H1 (cell line): ENCODE results near the gene TUT7. TPM values are rescaled to one million over a fixed set of nuclear protein-coding genes. Genes with fewer than 3 reads are reported as not detected.

Source experiments
- CTCF ChIA-PET: fragments of 300-600 bp; sonication (Branson Sonifier 250); formaldehyde crosslinking; loops from one replicate; lab custom pipeline; 2021; ENCODE audit not compliant: partially characterized antibody; lab: Charles Lee
- POLR2A ChIA-PET: fragments of 300-600 bp; sonication (Branson Sonifier 250); formaldehyde crosslinking; loops from one replicate; lab custom pipeline; 2021; ENCODE audit warnings: inconsistent platforms; ENCODE audit not compliant: partially characterized antibody; lab: Charles Lee
- DNase-seq, 2 experiments: peaks; one replicate each; pipeline versions ENCODE4 v3.0.0 to v3.0.0-alpha.2; 2010 to 2022; ENCODE audit warnings: low spot score in 2 of 2, low read depth in 1 of 2, mixed read lengths in 1 of 2
- FAIRE-seq: peaks from 2 replicates; lab custom pipeline; 2011; peaks lifted over from hg19 to GRCh38; lab: Jason Lieb, UNC
- H2AFZ ChIP-seq: 2 replicates; pipeline ENCODE4 v1.8.1; 2012; ENCODE audit warnings: low read length, inconsistent platforms
- H2AK5ac ChIP-seq: 2 replicates; pipeline ENCODE4 v1.6.1; 2013; ENCODE audit warnings: low read depth, low read length
- H2BK120ac ChIP-seq: replicated peaks from 2 replicates; pipeline ENCODE3; 2013; ENCODE audit warnings: low read depth, low read length, inconsistent platforms
- H2BK12ac ChIP-seq: 2 replicates; pipeline ENCODE4 v1.6.1; 2013; ENCODE audit warnings: low read depth, low read length
- H2BK15ac ChIP-seq: 2 replicates; pipeline ENCODE4 v1.6.1; 2013; ENCODE audit warnings: low read length
- H2BK20ac ChIP-seq: 2 replicates; pipeline ENCODE4 v1.6.1; 2013; ENCODE audit warnings: low read length
- H2BK5ac ChIP-seq: 2 replicates; pipeline ENCODE4 v1.6.1; 2013; ENCODE audit warnings: low read depth, low read length
- H3K14ac ChIP-seq: 2 replicates; pipeline ENCODE4 v1.6.1; 2013; ENCODE audit warnings: inconsistent platforms; ENCODE audit not compliant: insufficient read length
- H3K18ac ChIP-seq: 2 replicates; pipeline ENCODE4 v1.6.1; 2013; ENCODE audit warnings: low read length; ENCODE audit errors: extremely low read depth
- H3K23ac ChIP-seq: 2 replicates; pipeline ENCODE4 v1.6.1; 2013; ENCODE audit warnings: inconsistent platforms; ENCODE audit not compliant: insufficient read length
- H3K23me2 ChIP-seq: 2 replicates; pipeline ENCODE4 v1.6.1; 2013; ENCODE audit warnings: low read depth, low read length
- H3K27ac ChIP-seq: 2 replicates; pipeline ENCODE4 v1.6.1; 2011; ENCODE audit warnings: low read depth, low read length, inconsistent platforms
- H3K27me3 ChIP-seq, 4 experiments: replicated peaks in 1 of 4; 1 replicate in 1 of 4; 2 replicates in 3 of 4; pipeline versions ENCODE4 v1.6.1 to v1.8.1; 2011 to 2013; ENCODE audit warnings: low read length in 3 of 4, mild to moderate bottlenecking in 3 of 4, inconsistent platforms in 2 of 4, mixed read lengths in 2 of 4, moderate library complexity in 1 of 4; ENCODE audit not compliant: control insufficient read depth in 3 of 4, insufficient read depth in 3 of 4; ENCODE audit errors: extremely low read depth in 1 of 4
- H3K36me3 ChIP-seq, 4 experiments: 2 replicates each; pipeline versions ENCODE4 v1.6.1 to v1.8.1; 2011 to 2013; ENCODE audit warnings: mild to moderate bottlenecking in 4 of 4, low read length in 3 of 4, moderate library complexity in 2 of 4, control low read depth in 1 of 4, inconsistent platforms in 1 of 4; ENCODE audit not compliant: insufficient read depth in 4 of 4, control insufficient read depth in 2 of 4
- H3K4ac ChIP-seq: replicated peaks from 2 replicates; pipeline ENCODE3; 2013; ENCODE audit warnings: low read length, low read depth, mixed read lengths, inconsistent platforms; ENCODE audit not compliant: insufficient read length
- H3K4me1 ChIP-seq, 4 experiments: replicated peaks in 1 of 4; 1 replicate in 1 of 4; 2 replicates in 3 of 4; pipeline versions ENCODE4 v1.6.1 to v1.8.1; 2011 to 2013; ENCODE audit warnings: low read length in 3 of 4, inconsistent platforms in 2 of 4, mixed read lengths in 1 of 4; ENCODE audit not compliant: insufficient read depth in 4 of 4, control insufficient read depth in 3 of 4
- H3K4me2 ChIP-seq, 2 experiments: 2 replicates each; pipeline versions ENCODE4 v1.6.1 to v1.8.1; 2011 to 2013; ENCODE audit warnings: low read depth in 2 of 2, low read length in 2 of 2, control low read depth in 1 of 2, inconsistent platforms in 1 of 2, mild to moderate bottlenecking in 1 of 2; ENCODE audit not compliant: insufficient read depth in 1 of 2
- H3K4me3 ChIP-seq, 4 experiments: fragments of 200-600, 300-600 bp in 1 of 4; sonication (generic), shearing (Covaris generic), sonication (Bioruptor Twin) in 1 of 4; 2 replicates each; pipeline versions ENCODE4 v1.5.1 to v1.8.1; 2011 to 2016; ENCODE audit warnings: low read length in 4 of 4, low read depth in 3 of 4, control low read depth in 2 of 4, inconsistent platforms in 2 of 4, mild to moderate bottlenecking in 2 of 4, mixed read lengths in 1 of 4, moderate library complexity in 1 of 4; ENCODE audit not compliant: insufficient read depth in 2 of 4; ENCODE audit errors: extremely low read depth in 1 of 4
- H3K56ac ChIP-seq: replicated peaks from 2 replicates; pipeline ENCODE3; 2013; ENCODE audit warnings: low read depth, mild to moderate bottlenecking, mixed read lengths, low read length, inconsistent platforms; ENCODE audit not compliant: insufficient read length
- H3K79me1 ChIP-seq: 2 replicates; pipeline ENCODE4 v1.6.1; 2013; ENCODE audit warnings: low read depth, low read length, control low read depth
- H3K79me2 ChIP-seq, 2 experiments: 2 replicates each; pipeline versions ENCODE4 v1.6.1 to v1.8.1; 2012 to 2013; ENCODE audit warnings: low read length in 2 of 2, mild to moderate bottlenecking in 2 of 2, inconsistent platforms in 1 of 2; ENCODE audit not compliant: insufficient read depth in 2 of 2, control insufficient read depth in 1 of 2
- H3K9ac ChIP-seq, 4 experiments: replicated peaks in 1 of 4; 1 replicate in 1 of 4; 2 replicates in 3 of 4; pipeline versions ENCODE4 v1.6.1 to v1.8.1; 2011 to 2013; ENCODE audit warnings: low read depth in 3 of 4, low read length in 3 of 4, control low read depth in 2 of 4, mild to moderate bottlenecking in 2 of 4, moderate library complexity in 2 of 4, inconsistent platforms in 1 of 4; ENCODE audit errors: extremely low read depth in 1 of 4
- H3K9me3 ChIP-seq, 2 experiments: 2 replicates each; pipeline versions ENCODE4 v1.6.1 to v1.8.1; 2012 to 2013; ENCODE audit warnings: mild to moderate bottlenecking in 2 of 2, moderate library complexity in 2 of 2, control low read depth in 1 of 2, inconsistent platforms in 1 of 2, low read depth in 1 of 2, low read length in 1 of 2, mixed read lengths in 1 of 2; ENCODE audit not compliant: insufficient read depth in 2 of 2
- H4K20me1 ChIP-seq, 2 experiments: replicated peaks in 1 of 2; 2 replicates each; pipeline versions ENCODE3 to v1.8.1; 2011 to 2013; ENCODE audit warnings: inconsistent platforms in 2 of 2, low read length in 2 of 2, mild to moderate bottlenecking in 1 of 2; ENCODE audit not compliant: insufficient read depth in 2 of 2, control insufficient read depth in 1 of 2
- H4K5ac ChIP-seq: 2 replicates; pipeline ENCODE4 v1.6.1; 2013; ENCODE audit warnings: low read length, low read depth, mixed read lengths, inconsistent platforms; ENCODE audit not compliant: insufficient read length
- H4K8ac ChIP-seq: 2 replicates; pipeline ENCODE4 v1.8.0; 2013; ENCODE audit warnings: mild to moderate bottlenecking, moderate library complexity, low read length, inconsistent platforms; ENCODE audit not compliant: insufficient read depth; ENCODE audit errors: extremely low read depth
- H4K91ac ChIP-seq: replicated peaks from 2 replicates; pipeline ENCODE3; 2013; ENCODE audit warnings: low read length, mixed read lengths, inconsistent platforms; ENCODE audit not compliant: insufficient read length
- CREB1 ChIP-seq: IDR thresholded peaks from 2 replicates; pipeline ENCODE4 v1.6.1; 2012; ENCODE audit warnings: inconsistent platforms
- KDM4A ChIP-seq: IDR thresholded peaks from one replicate; pipeline ENCODE4 v1.7.1; 2012; ENCODE audit warnings: low read depth, mild to moderate bottlenecking, moderate library complexity, low read length, inconsistent platforms; ENCODE audit not compliant: severe bottlenecking
- NRF1 ChIP-seq: IDR thresholded peaks from 2 replicates; pipeline ENCODE4 v1.6.1; 2011; ENCODE audit warnings: mild to moderate bottlenecking, low read depth, low read length, improper control_type of control experiment
- RXRA ChIP-seq: IDR thresholded peaks from 2 replicates; pipeline ENCODE4 v1.6.1; 2011; ENCODE audit warnings: low read depth, mild to moderate bottlenecking, low read length, moderate library complexity; ENCODE audit not compliant: insufficient read depth
- SP4 ChIP-seq: IDR thresholded peaks from 2 replicates; pipeline ENCODE4 v1.6.1; 2012; ENCODE audit warnings: low read length, inconsistent platforms
- TBP ChIP-seq: IDR thresholded peaks from 2 replicates; pipeline ENCODE4 v1.6.1; 2011; ENCODE audit warnings: low read depth, low read length, improper control_type of control experiment
- WGBS, 2 experiments: shearing (Covaris generic) in 1 of 2; methylation state at CpG; one replicate each; pipeline versions ENCODE4 v1.1.6 to v1.1.7; 2013 to 2015; ENCODE audit warnings: low lambda C conversion rate in 2 of 2, mixed read lengths in 2 of 2, inconsistent platforms in 1 of 2, low coverage in 1 of 2, missing lambda C conversion rate in 1 of 2; ENCODE audit not compliant: insufficient replicate concordance in 2 of 2, insufficient coverage in 1 of 2, insufficient read length in 1 of 2; ENCODE audit errors: extremely low coverage in 1 of 2, missing lambda C conversion rate in 1 of 2; 5-methylcytosine and 5-hydroxymethylcytosine counted together
- polyA plus RNA-seq, 7 experiments: library from polyadenylated mRNA; depleted of rRNA in 3 of 7; stranded (reverse) in 5 of 7; unstranded in 2 of 7; fragments of >200 nt in 5 of 7; fragments of 200-250 nt in 2 of 7; gene quantifications; 1 replicate in 5 of 7; 2 replicates in 1 of 7; 4 replicates in 1 of 7; pipeline versions ENCODE4 v1.2.1 to v1.2.3, GENCODE V29; 2011 to 2013; ENCODE audit warnings: missing spikeins in 2 of 7, mixed read lengths in 2 of 7
- total RNA-seq: library from RNA; stranded (reverse); fragmentation: NEBNext Ultra II Directional; extraction: Animal tissue kit (Norgen Biotek cat#: 25700); gene quantifications from 2 replicates; pipeline ENCODE4 v1.2.1, GENCODE V29; 2021

The TUT7 gene
- total and polyA plus RNA-seq, 2 of the 8 experiments (the other 6 are each of a cell fraction or from before 2014, with no cell fraction given), result 4.8 to 19.3 TPM

GRCh38 chr9:86333651-86334050 is 20.6 kb downstream of the TUT7 start:
- Histone ChIP-seq H2BK120ac (no peak overlapping the region), H2BK15ac (no peak overlapping the region), H4K20me1 (peaks cover 0 to 2% of the 10 kb centered on the region in 2 experiments), H3K23ac (no peak overlapping the region), H2AFZ (no peak overlapping the region), H3K23me2 (no peaks in the 10 kb centered on the region), H3K56ac (no peak overlapping the region), H3K4me2 (no peak overlapping the region), H2BK20ac (no peak overlapping the region), H3K36me3 (peaks cover 5 to 37% (median 26%) of the 10 kb centered on the region in 4 experiments; a peak in 7 of 8 replicates), H3K9me3 (no peaks in the 10 kb centered on the region), H3K79me2 (no peaks in the 10 kb centered on the region), H4K8ac (no peak overlapping the region), H3K4me3 (no peak overlapping the region), H2BK5ac (no peak overlapping the region), H3K4me1 (no peaks in the 10 kb centered on the region), H2BK12ac (no peak overlapping the region), H3K27ac (no peak overlapping the region), H4K5ac (no peak overlapping the region), H3K4ac (no peak overlapping the region), H3K9ac (no peak overlapping the region), H4K91ac (no peak overlapping the region), H3K79me1 (no peaks in the 10 kb centered on the region), H2AK5ac (no peak overlapping the region), H3K14ac (no peak overlapping the region), H3K27me3 (no peaks in the 10 kb centered on the region; a peak in 1 of 7 replicates), H3K18ac (no peak overlapping the region)
- DNase-seq, result no peak
- ChIA-PET CTCF (interaction anchor here (0.9 kb wide), 1 partner anchor 46 kb away, joined by 5 read pairs; no protein-coding TSS in a partner anchor), POLR2A (no interaction called here)
- FAIRE-seq, result no peak
- WGBS, 2 experiments, result 92% methylated on average over 2 of the region's 2 CpGs; no CpG with 5 or more reads in 1 of the 2 experiments
- TF ChIP-seq CREB1, result no peak
- no peak for TF ChIP-seq SP4
- TF ChIP-seq KDM4A, result no peak
- TF ChIP-seq TBP, result no peak
- no peak for TF ChIP-seq RXRA
- no peak for TF ChIP-seq NRF1
